GM13977 (cell line): ENCODE measurements around the gene TDP1.

Source experiments
- DNase-seq: peaks from one replicate; pipeline ENCODE4 v3.0.0; 2012; ENCODE audit warnings: low spot score
- CTCF ChIP-seq: IDR thresholded peaks from 2 replicates; pipeline ENCODE4 v1.5.1; 2012; ENCODE audit warnings: mild to moderate bottlenecking, control low read depth; ENCODE audit not compliant: insufficient read depth; ENCODE audit errors: extremely low read depth, missing control alignments
- in situ Hi-C: fragments of 300-500 bp; cut with MboI; formaldehyde crosslinking; loops from one replicate; pipeline ENCODE4 v1.12.0; 2022; ENCODE audit warnings: low sequenced_read_pairs, low pct_unique_long_range_greater_than_20kb, mixed read lengths, inconsistent platforms; ENCODE audit not compliant: unreplicated experiment

TDP1 gene

DNA sequence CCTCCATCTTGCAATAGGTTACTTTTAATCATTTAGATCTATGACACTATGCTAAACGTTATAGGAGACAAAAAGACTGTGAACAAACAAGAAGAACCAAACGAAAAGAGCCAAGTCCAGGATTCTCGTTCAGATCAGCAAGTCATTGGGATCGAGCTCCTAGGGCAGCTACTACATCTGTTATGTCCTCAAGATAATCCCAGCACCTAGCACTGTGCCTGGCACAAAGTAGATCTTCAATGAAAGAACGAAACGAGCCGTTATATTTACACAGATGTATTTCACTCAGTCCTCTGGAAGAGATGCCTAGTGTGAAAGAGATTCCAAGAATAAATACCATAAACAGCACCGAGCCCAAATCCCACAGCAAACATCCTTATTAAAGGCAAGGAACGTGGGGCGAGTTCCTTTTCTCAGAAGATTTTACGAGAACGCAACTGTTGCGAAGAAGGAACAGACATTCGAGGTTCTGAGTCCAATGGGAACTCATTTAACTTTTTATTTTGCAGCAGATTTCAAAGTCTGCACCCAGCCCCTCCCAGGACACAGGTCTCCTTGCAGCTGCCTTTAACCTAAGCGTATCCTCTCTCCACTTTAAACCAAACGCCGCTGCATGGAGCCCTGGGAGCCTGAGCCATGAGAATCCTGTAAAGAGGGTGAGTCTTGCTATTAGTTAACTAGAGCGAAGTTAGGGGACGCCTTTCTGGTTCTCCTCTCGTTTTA lies 544 bp upstream of the TDP1 start:
- in situ Hi-C loops, result no loop called here
- no peak for TF ChIP-seq CTCF
- no peak for DNase-seq

GRCh38 chr14:89956661-89957009 lies 908 bp downstream of the TDP1 start:
- in situ Hi-C loops, result no loop called here
- DNase-seq, result no peak
- no peak for TF ChIP-seq CTCF

- no peak for TF ChIP-seq CTCF
- no peak for DNase-seq
- in situ Hi-C loops, result no loop called here
Measured at GRCh38 chr14:89957376-89957775, 1.6 kb downstream of the TDP1 start.

GRCh38 chr14:89957791-89958190 lies 2.1 kb downstream of the TDP1 start:
- in situ Hi-C loops, result no loop called here
- no peak for TF ChIP-seq CTCF
- no peak for DNase-seq

DNA sequence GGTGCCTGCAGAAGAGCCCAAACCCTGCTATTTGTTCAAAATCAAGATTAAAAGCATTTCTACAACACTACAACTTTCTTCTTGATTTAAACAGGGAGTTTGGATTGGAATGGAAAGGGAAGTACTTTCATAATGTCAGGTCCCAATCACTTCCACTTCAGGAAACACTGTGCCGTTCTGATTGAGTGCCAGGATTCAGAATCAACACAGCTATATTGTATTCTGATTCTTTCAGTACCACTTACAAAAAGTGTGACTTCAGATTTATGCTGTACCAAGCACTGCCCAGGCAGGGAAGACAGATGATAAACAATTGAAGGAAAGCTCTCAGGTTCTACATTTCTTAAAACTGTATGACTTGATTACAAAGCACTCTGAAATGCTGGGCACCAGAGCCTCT lies 3.2 kb downstream of the TDP1 start:
- in situ Hi-C loops, result no loop called here
- DNase-seq, result no peak
- no peak for TF ChIP-seq CTCF

DNA sequence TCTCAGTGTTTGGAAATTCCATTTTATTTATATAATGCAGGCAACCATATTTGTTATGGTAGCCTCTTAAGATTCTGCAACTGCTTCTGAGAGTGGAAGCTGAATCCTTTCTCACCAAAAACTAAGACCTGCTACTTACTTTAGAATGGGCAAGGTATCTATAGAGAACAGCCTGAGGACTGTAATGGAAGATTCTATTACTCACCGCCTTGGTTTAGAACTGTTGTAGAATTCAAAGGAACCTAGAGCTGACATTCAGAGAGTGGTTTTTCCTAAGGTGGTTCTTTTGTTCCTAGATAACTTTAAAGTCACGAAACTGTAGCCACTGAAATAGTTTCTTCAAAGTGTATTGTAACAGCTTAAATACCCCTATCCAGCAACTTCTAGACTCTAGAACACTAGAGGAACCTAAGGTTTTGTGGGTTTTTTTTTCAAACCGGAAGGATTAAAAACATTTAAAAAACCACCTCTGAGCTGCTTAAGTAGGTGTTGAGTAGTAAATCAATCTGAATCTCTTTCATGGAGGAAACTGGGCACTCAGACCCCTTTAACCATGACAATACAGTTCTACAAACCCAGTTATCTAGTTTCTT lies 4.2 kb downstream of the TDP1 start:
- in situ Hi-C loops, result no loop called here
- TF ChIP-seq CTCF, result no peak
- no peak for DNase-seq
